ENCODE results near the gene SNRNP200.

Gene SNRNP200

DNA sequence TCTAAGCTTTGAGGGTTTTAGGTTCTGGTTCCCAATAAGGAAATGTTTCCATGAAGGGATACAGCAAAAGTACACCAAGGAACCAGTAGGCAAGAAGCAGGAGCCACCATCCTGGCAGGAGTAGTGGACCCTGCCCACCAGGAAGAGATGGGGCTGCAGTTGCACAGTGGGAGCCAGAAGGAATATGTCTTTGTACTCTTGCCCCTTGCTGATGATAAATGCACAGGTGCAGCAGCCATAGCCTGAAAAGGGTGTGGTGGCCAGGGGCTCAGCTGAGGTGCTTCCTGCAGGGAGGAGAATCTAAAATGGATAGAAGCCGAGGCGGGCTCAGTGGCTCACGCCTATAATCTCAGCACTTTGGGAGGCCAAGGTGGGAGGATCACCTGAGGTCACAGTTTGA lies 67.1 kb downstream of the SNRNP200 start:
- TF ChIP-seq, protein P1, sequence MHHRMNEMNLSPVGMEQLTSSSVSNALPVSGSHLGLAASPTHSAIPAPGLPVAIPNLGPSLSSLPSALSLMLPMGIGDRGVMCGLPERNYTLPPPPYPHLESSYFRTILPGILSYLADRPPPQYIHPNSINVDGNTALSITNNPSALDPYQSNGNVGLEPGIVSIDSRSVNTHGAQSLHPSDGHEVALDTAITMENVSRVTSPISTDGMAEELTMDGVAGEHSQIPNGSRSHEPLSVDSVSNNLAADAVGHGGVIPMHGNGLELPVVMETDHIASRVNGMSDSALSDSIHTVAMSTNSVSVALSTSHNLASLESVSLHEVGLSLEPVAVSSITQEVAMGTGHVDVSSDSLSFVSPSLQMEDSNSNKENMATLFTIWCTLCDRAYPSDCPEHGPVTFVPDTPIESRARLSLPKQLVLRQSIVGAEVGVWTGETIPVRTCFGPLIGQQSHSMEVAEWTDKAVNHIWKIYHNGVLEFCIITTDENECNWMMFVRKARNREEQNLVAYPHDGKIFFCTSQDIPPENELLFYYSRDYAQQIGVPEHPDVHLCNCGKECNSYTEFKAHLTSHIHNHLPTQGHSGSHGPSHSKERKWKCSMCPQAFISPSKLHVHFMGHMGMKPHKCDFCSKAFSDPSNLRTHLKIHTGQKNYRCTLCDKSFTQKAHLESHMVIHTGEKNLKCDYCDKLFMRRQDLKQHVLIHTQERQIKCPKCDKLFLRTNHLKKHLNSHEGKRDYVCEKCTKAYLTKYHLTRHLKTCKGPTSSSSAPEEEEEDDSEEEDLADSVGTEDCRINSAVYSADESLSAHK (tag by site-specific recombination; IDR thresholded peaks at IDR 0.05): no peak
- TF ChIP-seq ZNF16 (tag by site-specific recombination; IDR thresholded peaks at IDR 0.05; ENCODE audit: low read depth): no peak
- TF ChIP-seq, protein P2, sequence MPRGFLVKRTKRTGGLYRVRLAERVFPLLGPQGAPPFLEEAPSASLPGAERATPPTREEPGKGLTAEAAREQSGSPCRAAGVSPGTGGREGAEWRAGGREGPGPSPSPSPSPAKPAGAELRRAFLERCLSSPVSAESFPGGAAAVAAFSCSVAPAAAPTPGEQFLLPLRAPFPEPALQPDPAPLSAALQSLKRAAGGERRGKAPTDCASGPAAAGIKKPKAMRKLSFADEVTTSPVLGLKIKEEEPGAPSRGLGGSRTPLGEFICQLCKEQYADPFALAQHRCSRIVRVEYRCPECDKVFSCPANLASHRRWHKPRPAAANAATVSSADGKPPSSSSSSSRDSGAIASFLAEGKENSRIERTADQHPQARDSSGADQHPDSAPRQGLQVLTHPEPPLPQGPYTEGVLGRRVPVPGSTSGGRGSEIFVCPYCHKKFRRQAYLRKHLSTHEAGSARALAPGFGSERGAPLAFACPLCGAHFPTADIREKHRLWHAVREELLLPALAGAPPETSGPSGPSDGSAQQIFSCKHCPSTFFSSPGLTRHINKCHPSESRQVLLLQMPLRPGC (tag by site-specific recombination; IDR thresholded peaks at IDR 0.05): no peak
- no peak for TF ChIP-seq ZNF488 (tag by site-specific recombination; IDR thresholded peaks at IDR 0.05)
- TF ChIP-seq ZBTB20 (tag by site-specific recombination; IDR thresholded peaks at IDR 0.05): no peak
- no peak for TF ChIP-seq OVOL3 (tag by site-specific recombination; IDR thresholded peaks at IDR 0.05)
- TF ChIP-seq ZNF335 (tag by site-specific recombination; conservative IDR thresholded peaks at IDR 0.05): no peak
- TF ChIP-seq ZNF433 (tag by site-specific recombination; IDR thresholded peaks at IDR 0.05; ENCODE audit: low read depth): no peak
- TF ChIP-seq KLF7 (tag by site-specific recombination; IDR thresholded peaks at IDR 0.05; ENCODE audit: borderline replicate concordance): no peak
- no peak for TF ChIP-seq ZNF692 (tag by site-specific recombination; IDR thresholded peaks at IDR 0.05)
- no peak for TF ChIP-seq GFI1B (tag by site-specific recombination; IDR thresholded peaks at IDR 0.05)
- no peak for TF ChIP-seq ZNF610 (tag by site-specific recombination; IDR thresholded peaks at IDR 0.05; ENCODE audit: borderline replicate concordance)
- TF ChIP-seq, protein P3, sequence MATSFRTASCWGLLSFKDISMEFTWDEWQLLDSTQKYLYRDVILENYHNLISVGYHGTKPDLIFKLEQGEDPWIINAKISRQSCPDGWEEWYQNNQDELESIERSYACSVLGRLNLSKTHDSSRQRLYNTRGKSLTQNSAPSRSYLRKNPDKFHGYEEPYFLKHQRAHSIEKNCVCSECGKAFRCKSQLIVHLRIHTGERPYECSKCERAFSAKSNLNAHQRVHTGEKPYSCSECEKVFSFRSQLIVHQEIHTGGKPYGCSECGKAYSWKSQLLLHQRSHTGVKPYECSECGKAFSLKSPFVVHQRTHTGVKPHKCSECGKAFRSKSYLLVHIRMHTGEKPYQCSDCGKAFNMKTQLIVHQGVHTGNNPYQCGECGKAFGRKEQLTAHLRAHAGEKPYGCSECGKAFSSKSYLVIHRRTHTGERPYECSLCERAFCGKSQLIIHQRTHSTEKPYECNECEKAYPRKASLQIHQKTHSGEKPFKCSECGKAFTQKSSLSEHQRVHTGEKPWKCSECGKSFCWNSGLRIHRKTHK (tag by site-specific recombination; IDR thresholded peaks at IDR 0.05): no peak
- TF ChIP-seq ZNF350 (tag by site-specific recombination; IDR thresholded peaks at IDR 0.05): no peak
- TF ChIP-seq BCL11A (tag by site-specific recombination; IDR thresholded peaks at IDR 0.05; ENCODE audit: low read depth): no peak
- no peaks in the 10 kb centered on the region; the same call in 1 of the 2 replicates for H3K4me1 ChIP-seq (ENCODE audit: control insufficient read depth, insufficient read depth, low read length)
- ChIA-PET POLR2A (no interaction called here), CTCF (no interaction called here)
- H3K27ac ChIP-seq (ENCODE audit: extremely low read depth, low read depth, low read length): no peak overlapping the region
- H3K36me3 ChIP-seq (ENCODE audit: control insufficient read depth in 2 of 2, insufficient read depth in 1 of 2, low read length in 2 of 2): no peaks in the 10 kb centered on the region
- H3K9me3 ChIP-seq (ENCODE audit: control insufficient read depth, insufficient read depth, low read depth, low read length): no peaks in the 10 kb centered on the region
- H3K4me3 ChIP-seq (ENCODE audit: low read depth, low read length): no peak overlapping the region

DNA sequence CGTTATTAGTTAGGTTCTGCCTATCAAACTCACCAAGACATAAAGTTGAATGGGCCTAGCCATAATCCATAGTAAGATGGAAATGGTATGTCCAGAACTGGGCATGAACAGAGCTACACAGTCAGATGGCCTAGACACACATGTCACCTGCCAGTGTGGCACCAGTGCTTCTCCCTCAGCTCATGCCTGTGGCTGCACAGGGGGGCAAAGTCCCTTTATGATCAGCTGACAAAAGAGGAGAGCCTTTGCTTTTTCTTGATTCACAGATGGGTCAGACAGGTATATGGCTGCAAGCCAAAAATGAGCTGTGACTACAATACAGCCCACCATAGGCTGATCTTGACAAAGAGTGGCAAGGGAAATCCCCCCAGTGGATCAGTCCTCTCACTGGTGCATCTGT lies 68.5 kb downstream of the SNRNP200 start:
- ChIA-PET CTCF (interaction anchor here (0.6 kb wide), 1 partner anchor 238 kb away, joined by 3 read pairs; no protein-coding TSS in a partner anchor), POLR2A (interaction anchor here (1.5 kb wide), 1 partner anchor 20 kb away, joined by 4 read pairs; no protein-coding TSS in a partner anchor)
- H3K9me3 ChIP-seq (ENCODE audit: control insufficient read depth, insufficient read depth, low read depth, low read length): no peaks in the 10 kb centered on the region
- H3K4me1 ChIP-seq (ENCODE audit: control insufficient read depth, insufficient read depth, low read length): no peaks in the 10 kb centered on the region; the same call in 1 of the 2 replicates
- TF ChIP-seq ZNF354C (tag by site-specific recombination; IDR thresholded peaks at IDR 0.05; ENCODE audit: borderline replicate concordance, low read depth) (no peak), ZNF248 (tag by site-specific recombination; IDR thresholded peaks at IDR 0.05) (no peak), ZNF626 (tag by site-specific recombination; IDR thresholded peaks at IDR 0.05) (no peak), ZNF324 (tag by site-specific recombination; IDR thresholded peaks at IDR 0.05) (no peak)
- TF ChIP-seq, protein P4, sequence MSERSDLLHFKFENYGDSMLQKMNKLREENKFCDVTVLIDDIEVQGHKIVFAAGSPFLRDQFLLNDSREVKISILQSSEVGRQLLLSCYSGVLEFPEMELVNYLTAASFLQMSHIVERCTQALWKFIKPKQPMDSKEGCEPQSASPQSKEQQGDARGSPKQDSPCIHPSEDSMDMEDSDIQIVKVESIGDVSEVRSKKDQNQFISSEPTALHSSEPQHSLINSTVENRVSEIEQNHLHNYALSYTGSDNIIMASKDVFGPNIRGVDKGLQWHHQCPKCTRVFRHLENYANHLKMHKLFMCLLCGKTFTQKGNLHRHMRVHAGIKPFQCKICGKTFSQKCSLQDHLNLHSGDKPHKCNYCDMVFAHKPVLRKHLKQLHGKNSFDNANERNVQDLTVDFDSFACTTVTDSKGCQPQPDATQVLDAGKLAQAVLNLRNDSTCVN (tag by site-specific recombination; optimal IDR thresholded peaks at IDR 0.05): no peak
- TF ChIP-seq, protein P5, sequence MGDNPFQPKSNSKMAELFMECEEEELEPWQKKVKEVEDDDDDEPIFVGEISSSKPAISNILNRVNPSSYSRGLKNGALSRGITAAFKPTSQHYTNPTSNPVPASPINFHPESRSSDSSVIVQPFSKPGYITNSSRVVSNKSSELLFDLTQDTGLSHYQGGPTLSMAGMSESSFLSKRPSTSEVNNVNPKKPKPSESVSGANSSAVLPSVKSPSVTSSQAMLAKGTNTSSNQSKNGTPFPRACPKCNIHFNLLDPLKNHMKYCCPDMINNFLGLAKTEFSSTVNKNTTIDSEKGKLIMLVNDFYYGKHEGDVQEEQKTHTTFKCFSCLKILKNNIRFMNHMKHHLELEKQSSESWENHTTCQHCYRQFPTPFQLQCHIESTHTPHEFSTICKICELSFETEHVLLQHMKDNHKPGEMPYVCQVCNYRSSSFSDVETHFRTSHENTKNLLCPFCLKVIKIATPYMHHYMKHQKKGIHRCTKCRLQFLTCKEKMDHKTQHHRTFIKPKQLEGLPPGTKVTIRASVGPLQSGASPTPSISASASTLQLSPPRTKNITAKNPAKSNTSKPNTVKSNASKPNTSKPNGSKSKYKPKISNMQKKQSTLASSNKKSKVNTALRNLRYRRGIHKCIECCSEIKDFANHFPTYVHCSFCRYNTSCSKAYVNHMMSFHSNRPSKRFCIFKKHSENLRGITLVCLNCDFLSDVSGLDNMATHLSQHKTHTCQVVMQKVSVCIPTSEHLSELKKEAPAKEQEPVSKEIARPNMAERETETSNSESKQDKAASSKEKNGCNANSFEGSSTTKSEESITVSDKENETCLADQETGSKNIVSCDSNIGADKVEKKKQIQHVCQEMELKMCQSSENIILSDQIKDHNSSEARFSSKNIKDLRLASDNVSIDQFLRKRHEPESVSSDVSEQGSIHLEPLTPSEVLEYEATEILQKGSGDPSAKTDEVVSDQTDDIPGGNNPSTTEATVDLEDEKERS (tag by site-specific recombination; IDR thresholded peaks at IDR 0.05): no peak
- H3K27ac ChIP-seq (ENCODE audit: extremely low read depth, low read depth, low read length): no peak overlapping the region
- no peaks in the 10 kb centered on the region for H3K36me3 ChIP-seq (ENCODE audit: control insufficient read depth in 2 of 2, insufficient read depth in 1 of 2, low read length in 2 of 2)
- no peak overlapping the region for H3K4me3 ChIP-seq (ENCODE audit: low read depth, low read length)
